Stimulated activated CD4-positive, alpha-beta T cell treated with anti-CD3 and anti-CD28 coated beads, Interleukin-12 subunit alpha, Interleukin-12 subunit beta, amount 100 ng/mL, for 24 hours (primary cell): ENCODE results near the gene EEPD1.

Source experiments
- DNase-seq, 2 experiments: peaks; one replicate each; pipeline ENCODE4 v3.0.0-alpha.2; 2020; ENCODE audit warnings: low read depth in 2 of 2

The EEPD1 gene

GRCh38 chr7:36299223-36299774 is 146.2 kb downstream of the EEPD1 start:
- DNase-seq = no peak

DNA sequence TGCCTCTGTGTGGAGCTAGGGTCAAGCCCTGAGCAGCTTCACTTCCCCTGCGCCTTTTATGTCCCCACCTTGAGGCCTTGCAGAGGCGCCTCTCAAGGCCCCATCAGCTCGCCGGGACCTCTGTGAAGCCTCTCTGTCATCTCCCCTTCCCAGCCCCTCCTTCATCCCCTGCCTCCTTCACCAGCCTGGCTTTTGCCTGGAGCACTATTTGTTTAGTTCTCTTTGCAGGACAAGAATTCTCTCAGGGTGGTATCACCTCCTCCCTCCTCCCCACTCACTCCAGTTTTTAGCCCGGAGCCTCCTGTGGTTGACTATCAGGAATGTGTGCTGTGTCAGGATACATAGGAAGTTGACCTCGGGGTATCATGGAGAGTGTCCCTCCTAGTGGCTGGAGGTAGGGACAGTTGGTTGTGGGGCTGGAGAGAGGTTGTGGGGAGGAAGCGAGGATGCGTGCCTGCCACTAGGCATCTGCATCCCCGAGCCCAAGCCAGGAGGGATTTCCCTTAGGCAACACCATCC is 146.8 kb downstream of the EEPD1 start:
- no peak for DNase-seq

- no peak for DNase-seq
Measured at GRCh38 chr7:36300696-36301350, 147.8 kb downstream of the EEPD1 start.

DNA sequence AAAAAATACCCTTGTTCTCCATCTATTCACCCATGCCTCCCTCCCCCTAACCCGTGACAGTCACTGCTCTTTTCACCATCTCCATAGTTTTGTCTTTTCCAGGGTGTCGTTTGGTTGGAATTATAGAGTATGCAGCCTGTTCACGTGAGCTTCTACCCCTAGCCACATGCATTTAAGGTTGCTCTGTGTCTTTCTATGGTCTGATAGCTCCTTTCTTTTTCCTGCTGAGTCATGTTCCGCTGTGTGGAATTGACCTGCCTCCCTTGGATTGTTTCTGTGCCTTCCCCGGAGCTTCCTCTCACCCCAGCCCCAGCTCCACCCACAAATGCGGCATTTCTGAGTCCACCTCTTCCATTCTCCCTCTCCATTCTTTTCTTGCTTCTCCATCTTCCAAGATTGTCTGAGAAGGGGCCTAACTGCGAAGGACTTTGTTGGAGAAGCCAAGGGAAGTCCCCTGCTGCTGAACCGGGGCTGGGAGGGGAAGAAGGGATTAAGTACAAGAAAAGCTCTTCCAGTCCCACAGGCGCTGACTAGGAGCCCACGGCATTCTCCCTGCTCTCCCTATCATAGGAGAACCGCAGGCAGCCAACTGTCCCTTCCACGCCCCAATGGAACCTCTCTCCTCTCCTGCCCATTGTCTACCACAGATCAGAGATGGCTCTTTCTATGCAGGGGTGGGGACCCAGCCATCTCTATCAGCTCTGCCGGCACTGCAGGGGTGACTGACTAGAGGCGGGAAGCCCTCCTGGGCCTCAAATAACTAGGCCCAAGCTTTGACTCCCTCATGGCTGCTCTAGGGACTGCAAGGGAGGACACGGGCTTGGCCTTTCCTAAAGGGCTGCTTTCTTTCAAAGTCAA is 149.1 kb downstream of the EEPD1 start:
- no peak for DNase-seq

DNA sequence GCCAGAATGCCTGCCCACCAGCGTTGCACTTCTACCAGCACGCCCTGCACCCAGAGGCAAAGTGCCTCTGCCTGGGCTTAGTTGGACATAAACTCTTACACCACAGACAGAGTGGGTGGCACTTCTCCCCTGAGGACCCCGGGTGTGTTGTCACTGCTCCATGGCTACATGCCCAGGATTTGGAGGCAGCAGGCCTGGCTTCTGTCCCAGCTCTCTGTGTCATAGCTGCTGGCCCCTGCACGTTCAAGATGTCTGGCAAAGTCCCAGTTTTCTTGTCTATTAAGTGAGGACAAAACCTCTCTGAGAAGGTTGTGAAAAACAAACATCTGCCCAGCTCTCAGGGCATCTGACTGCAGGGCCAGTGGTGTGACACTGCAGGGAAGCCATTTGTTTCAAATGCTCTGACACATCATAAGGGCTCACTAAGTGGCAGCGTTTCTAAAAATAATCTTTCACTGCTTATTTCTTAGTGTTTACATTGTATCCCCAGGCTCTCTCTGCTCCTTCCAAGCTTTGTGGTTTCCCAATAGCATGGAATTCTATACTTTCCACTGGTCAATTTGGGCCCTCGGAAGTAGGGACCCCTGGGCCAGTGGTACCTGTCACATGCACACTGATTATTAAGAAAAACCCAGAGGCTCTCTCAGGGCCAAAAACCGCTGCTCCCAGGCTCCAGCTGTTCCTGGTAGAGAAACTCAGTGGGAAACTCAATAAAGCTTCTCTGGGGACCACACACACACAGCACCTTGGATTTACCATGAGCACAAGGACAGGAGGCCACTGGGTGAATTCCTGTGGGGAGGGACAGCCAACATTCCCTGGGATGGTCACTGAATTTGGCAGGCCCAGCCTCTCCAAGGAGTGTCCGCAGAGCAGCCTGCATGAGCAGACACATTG is 150.4 kb downstream of the EEPD1 start:
- DNase-seq = no peak

GRCh38 chr7:36304099-36304425 is 151.0 kb downstream of the EEPD1 start:
- DNase-seq = no peak

DNA sequence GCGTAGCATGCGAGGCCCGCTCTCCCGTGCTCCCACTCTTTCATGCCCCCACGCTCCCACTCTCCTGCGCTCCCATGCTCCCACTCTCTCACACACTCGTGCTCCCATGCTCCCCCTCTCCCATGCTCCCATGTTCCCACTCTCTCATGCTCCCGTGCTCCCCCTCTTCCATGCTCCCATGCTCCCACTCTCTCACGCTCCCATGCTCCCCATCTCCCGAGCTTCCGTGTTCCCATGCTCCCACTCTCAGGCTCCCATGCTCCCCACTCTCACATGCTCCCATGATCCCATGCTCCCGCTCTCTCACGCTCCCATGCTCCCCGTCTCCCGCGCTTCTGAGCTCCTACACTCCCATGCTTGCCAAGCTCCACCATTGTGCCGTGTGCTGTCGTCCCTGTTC is 152.2 kb downstream of the EEPD1 start:
- no peak for DNase-seq

- no peak for DNase-seq
Measured at GRCh38 chr7:36305648-36306047, 152.6 kb downstream of the EEPD1 start.

DNA sequence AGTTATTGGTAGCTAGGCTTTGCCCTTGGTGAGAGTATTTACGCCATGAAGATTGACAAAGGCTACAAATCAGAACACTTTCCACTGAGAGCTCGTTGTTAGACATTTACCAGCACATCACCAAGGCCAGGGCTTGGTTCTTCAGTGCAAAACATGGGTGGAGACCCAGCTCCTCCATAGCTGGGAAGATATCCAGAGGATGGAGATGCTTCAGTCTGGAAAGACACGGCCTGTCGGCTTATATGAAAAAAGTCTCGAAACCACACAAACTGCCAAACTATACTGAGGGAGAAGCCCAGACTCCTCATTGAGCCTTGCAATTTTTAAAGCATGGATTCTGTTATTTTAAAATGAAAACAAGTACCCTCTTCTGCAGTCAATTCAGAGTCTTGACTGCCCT is 153.2 kb downstream of the EEPD1 start:
- DNase-seq = no peak

GRCh38 chr7:36306722-36307121 is 153.7 kb downstream of the EEPD1 start:
- no peak for DNase-seq

GRCh38 chr7:36308031-36308430 is 155.0 kb downstream of the EEPD1 start:
- DNase-seq = no peak

DNA sequence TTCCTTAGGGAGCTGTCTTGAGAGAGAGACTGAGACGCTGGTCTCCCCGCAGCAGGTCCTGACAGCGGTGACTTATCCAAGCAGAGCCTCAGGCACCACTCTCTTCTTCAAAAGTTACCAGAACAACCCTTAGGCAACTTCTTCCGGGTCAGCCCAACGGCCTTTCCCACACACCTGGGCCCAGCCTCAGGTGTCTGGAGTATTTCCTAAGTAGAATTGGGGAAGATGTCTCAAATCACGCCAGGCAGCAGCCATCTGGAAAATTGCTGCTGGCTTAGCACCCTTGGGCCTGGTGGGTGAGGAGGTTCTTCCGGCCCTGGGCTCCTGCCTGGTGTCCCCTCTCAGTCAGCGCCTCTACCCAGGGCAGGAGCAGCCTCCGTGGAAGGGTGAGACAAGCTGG is 156.2 kb downstream of the EEPD1 start:
- no peak for DNase-seq

GRCh38 chr7:36309716-36310115 is 156.7 kb downstream of the EEPD1 start:
- DNase-seq = no peak

GRCh38 chr7:36310897-36311296 is 157.8 kb downstream of the EEPD1 start:
- no peak for DNase-seq

DNA sequence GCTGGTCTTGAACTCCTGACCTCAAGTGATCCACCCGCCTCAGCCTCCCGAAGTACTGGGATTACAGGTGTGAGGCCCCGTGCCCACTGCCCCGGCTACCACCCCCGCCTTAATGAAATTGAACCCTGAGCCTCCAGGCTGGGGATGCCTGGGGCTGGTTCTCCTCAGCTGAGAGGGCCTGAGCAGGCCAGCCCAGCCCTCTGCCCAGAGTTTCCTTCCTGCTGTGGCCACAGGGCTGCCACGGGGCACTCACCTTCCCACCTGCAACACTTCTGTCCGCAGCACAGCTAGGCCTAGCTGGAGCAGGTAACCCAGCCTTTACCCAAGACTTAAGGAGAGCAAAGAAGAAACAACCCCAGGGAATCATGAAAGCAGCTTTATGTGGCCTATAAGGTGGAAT is 158.5 kb downstream of the EEPD1 start:
- no peak for DNase-seq

GRCh38 chr7:36312064-36312914 is 159.2 kb downstream of the EEPD1 start:
- DNase-seq = no peak

- DNase-seq = no peak
Measured at GRCh38 chr7:36312915-36313334, 159.9 kb downstream of the EEPD1 start.

DNA sequence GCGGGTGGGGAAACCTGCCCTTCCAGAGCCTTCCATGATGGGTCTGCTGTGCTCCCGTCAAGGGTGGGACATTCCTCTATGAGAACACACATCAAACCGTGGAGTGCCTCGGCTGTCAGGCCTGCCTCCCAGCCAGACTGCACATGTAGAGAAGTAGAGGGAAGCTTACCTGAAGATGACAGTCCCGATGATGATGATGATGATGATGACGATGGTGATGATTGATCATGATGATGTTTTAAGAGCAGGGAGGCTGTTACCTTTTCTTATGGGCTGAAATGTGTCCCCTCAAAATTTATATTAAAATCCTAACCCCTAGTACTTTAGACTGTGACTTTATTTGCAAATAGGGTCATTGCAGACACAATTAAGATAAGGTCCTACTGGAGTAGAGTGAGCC is 160.6 kb downstream of the EEPD1 start:
- DNase-seq = no peak

- DNase-seq = no peak
Measured at GRCh38 chr7:36314491-36314890, 161.4 kb downstream of the EEPD1 start.

GRCh38 chr7:36315309-36315944 is 162.4 kb downstream of the EEPD1 start:
- no peak for DNase-seq
